ENCODE results near the gene UGT1A4.

DNA sequence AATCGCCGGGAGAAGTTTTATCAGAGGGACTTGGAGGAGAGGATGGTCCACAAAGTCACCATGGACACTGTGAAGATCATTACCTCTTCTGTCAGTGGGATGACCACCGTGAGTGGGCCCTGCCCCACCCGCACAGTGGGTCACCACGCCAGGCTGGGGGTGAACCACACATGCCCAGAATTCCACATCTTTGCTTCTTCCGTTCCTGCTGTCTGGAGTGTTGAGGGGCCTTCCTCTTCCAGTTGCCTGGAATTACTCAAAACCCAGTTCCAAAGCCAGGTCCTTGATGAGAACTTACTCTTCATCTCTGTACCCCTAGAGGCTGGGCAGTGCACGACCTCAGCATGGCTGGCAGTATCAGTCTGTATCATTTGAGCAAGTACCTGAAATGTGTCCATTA lies 81.7 kb downstream of the UGT1A4 start:
- no peak for TF ChIP-seq FOSL1 (IDR thresholded peaks at IDR 0.05; ENCODE audit: low read depth)
- no peak for TF ChIP-seq SP1 (IDR thresholded peaks at IDR 0.05; ENCODE audit: low read depth)
- TF ChIP-seq, protein P1, sequence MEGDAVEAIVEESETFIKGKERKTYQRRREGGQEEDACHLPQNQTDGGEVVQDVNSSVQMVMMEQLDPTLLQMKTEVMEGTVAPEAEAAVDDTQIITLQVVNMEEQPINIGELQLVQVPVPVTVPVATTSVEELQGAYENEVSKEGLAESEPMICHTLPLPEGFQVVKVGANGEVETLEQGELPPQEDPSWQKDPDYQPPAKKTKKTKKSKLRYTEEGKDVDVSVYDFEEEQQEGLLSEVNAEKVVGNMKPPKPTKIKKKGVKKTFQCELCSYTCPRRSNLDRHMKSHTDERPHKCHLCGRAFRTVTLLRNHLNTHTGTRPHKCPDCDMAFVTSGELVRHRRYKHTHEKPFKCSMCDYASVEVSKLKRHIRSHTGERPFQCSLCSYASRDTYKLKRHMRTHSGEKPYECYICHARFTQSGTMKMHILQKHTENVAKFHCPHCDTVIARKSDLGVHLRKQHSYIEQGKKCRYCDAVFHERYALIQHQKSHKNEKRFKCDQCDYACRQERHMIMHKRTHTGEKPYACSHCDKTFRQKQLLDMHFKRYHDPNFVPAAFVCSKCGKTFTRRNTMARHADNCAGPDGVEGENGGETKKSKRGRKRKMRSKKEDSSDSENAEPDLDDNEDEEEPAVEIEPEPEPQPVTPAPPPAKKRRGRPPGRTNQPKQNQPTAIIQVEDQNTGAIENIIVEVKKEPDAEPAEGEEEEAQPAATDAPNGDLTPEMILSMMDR (IDR thresholded peaks at IDR 0.05 in 2 of 3, conservative IDR thresholded peaks at IDR 0.05 in 1 of 3; ENCODE audit: borderline replicate concordance in 1 of 3, insufficient read depth in 1 of 3, low read depth in 2 of 3, low read length in 2 of 3): no peak
- no peak for TF ChIP-seq POLR2AphosphoS5 (IDR thresholded peaks at IDR 0.05; ENCODE audit: low read depth, low read length)
- TF ChIP-seq CEBPB (IDR thresholded peaks at IDR 0.05; ENCODE audit: low read depth): no peak
- no peak for TF ChIP-seq POLR2A (IDR thresholded peaks at IDR 0.05; ENCODE audit: borderline replicate concordance, extremely low read depth, insufficient read depth, insufficient read length)
- TF ChIP-seq, protein P2, sequence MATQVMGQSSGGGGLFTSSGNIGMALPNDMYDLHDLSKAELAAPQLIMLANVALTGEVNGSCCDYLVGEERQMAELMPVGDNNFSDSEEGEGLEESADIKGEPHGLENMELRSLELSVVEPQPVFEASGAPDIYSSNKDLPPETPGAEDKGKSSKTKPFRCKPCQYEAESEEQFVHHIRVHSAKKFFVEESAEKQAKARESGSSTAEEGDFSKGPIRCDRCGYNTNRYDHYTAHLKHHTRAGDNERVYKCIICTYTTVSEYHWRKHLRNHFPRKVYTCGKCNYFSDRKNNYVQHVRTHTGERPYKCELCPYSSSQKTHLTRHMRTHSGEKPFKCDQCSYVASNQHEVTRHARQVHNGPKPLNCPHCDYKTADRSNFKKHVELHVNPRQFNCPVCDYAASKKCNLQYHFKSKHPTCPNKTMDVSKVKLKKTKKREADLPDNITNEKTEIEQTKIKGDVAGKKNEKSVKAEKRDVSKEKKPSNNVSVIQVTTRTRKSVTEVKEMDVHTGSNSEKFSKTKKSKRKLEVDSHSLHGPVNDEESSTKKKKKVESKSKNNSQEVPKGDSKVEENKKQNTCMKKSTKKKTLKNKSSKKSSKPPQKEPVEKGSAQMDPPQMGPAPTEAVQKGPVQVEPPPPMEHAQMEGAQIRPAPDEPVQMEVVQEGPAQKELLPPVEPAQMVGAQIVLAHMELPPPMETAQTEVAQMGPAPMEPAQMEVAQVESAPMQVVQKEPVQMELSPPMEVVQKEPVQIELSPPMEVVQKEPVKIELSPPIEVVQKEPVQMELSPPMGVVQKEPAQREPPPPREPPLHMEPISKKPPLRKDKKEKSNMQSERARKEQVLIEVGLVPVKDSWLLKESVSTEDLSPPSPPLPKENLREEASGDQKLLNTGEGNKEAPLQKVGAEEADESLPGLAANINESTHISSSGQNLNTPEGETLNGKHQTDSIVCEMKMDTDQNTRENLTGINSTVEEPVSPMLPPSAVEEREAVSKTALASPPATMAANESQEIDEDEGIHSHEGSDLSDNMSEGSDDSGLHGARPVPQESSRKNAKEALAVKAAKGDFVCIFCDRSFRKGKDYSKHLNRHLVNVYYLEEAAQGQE (IDR thresholded peaks at IDR 0.05; ENCODE audit: low read depth): no peak
- no peak for TF ChIP-seq EZH2phosphoT487 (IDR thresholded peaks at IDR 0.05; ENCODE audit: borderline replicate concordance)
- TF ChIP-seq ZFX (IDR thresholded peaks at IDR 0.05): no peak
- no peak for TF ChIP-seq RAD21 (IDR thresholded peaks at IDR 0.05; ENCODE audit: low read depth)
- TF ChIP-seq, protein P3, sequence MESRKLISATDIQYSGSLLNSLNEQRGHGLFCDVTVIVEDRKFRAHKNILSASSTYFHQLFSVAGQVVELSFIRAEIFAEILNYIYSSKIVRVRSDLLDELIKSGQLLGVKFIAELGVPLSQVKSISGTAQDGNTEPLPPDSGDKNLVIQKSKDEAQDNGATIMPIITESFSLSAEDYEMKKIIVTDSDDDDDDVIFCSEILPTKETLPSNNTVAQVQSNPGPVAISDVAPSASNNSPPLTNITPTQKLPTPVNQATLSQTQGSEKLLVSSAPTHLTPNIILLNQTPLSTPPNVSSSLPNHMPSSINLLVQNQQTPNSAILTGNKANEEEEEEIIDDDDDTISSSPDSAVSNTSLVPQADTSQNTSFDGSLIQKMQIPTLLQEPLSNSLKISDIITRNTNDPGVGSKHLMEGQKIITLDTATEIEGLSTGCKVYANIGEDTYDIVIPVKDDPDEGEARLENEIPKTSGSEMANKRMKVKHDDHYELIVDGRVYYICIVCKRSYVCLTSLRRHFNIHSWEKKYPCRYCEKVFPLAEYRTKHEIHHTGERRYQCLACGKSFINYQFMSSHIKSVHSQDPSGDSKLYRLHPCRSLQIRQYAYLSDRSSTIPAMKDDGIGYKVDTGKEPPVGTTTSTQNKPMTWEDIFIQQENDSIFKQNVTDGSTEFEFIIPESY (IDR thresholded peaks at IDR 0.05; ENCODE audit: extremely low read depth, insufficient replicate concordance, low read length): no peak
- no peak for TF ChIP-seq EZH2 (IDR thresholded peaks at IDR 0.05)
- no peak for TF ChIP-seq SIN3A (IDR thresholded peaks at IDR 0.05; ENCODE audit: low read depth)
- TF ChIP-seq TCF7L2 (IDR thresholded peaks at IDR 0.05; ENCODE audit: borderline replicate concordance, extremely low read depth, insufficient read depth, insufficient read length): no peak

Data from HCT116 (cell line).